ENCODE results near the gene PROX1. TPM values are rescaled to one million over a fixed set of nuclear protein-coding genes. Genes with fewer than 3 reads are reported as not detected.

The PROX1 gene
- total RNA-seq, 4 donors from 2014 or later = 1.9 to 3.2 (median 2.5) TPM

DNA sequence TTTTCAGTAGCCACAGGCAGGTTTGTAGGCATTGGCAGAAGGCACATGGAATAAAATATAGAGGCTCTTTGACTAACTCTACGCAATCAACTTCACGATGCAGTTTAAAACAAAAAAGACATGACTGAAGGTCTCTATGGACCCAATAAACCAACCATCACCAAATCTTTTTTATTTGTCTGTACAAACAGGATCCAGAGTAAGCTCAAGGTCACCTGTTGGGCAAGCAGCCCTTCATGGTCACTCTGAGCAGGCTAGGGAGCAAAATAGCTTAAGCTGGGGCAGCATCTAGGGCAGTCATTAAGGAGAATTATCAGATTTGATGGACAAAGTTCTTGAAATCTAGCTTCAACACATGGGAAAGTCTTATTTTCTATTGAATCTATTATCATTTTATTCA lies 26.8 kb upstream of the PROX1 start:
- Histone ChIP-seq H3K27ac (no peak overlapping the region), H3K27me3 (peaks cover 21% of the 10 kb centered on the region), H3K4me1 (no peaks in the 10 kb centered on the region), H3K4me3 (no peak overlapping the region), H3K36me3 (no peaks in the 10 kb centered on the region), H3K9me3 (peaks cover 0 to 4% (median 0%) of the 10 kb centered on the region in 3 donors)
- no peak for ATAC-seq
- WGBS, 2 donors (ENCODE audit: low coverage in 1 of 2) = 87 to 100% methylated on average over 2 of the region's 2 CpGs
- no peak for TF ChIP-seq EP300 (IDR thresholded peaks at IDR 0.05)
- TF ChIP-seq POLR2A (IDR thresholded peaks at IDR 0.05) = no peak
- TF ChIP-seq, protein P1, sequence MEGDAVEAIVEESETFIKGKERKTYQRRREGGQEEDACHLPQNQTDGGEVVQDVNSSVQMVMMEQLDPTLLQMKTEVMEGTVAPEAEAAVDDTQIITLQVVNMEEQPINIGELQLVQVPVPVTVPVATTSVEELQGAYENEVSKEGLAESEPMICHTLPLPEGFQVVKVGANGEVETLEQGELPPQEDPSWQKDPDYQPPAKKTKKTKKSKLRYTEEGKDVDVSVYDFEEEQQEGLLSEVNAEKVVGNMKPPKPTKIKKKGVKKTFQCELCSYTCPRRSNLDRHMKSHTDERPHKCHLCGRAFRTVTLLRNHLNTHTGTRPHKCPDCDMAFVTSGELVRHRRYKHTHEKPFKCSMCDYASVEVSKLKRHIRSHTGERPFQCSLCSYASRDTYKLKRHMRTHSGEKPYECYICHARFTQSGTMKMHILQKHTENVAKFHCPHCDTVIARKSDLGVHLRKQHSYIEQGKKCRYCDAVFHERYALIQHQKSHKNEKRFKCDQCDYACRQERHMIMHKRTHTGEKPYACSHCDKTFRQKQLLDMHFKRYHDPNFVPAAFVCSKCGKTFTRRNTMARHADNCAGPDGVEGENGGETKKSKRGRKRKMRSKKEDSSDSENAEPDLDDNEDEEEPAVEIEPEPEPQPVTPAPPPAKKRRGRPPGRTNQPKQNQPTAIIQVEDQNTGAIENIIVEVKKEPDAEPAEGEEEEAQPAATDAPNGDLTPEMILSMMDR (IDR thresholded peaks at IDR 0.05) = no peak
- TF ChIP-seq POLR2AphosphoS5 (IDR thresholded peaks at IDR 0.05) = no peak

DNA sequence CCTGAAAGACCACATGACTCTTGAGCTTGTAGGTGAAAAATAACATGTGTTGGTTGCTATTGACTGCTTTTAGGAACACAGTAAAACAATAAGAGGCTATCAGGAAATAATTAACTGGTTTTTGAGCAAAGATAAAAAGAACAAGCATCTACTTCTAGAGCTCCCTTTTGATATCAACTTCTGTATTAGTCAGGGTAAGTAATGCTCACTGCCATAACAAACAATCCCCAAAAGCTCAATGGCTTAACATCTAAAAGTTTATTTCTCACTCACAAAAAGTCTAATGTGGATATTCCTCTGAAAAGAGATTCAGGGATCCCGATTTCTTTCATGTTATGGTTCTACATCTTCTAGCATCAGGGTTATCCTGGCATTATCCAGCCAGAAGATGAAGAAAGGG lies 25.3 kb upstream of the PROX1 start:
- Histone ChIP-seq H3K36me3 (no peaks in the 10 kb centered on the region), H3K27me3 (peaks cover 21% of the 10 kb centered on the region), H3K4me1 (no peaks in the 10 kb centered on the region), H3K27ac (no peak overlapping the region), H3K9me3 (peaks cover 0 to 4% (median 0%) of the 10 kb centered on the region in 3 donors), H3K4me3 (no peak overlapping the region)
- 77 to 100% methylated on average over 1 of the region's 1 CpG for WGBS, 2 donors (ENCODE audit: low coverage in 1 of 2)
- no peak for ATAC-seq
- no peak for TF ChIP-seq EP300 (IDR thresholded peaks at IDR 0.05)

DNA sequence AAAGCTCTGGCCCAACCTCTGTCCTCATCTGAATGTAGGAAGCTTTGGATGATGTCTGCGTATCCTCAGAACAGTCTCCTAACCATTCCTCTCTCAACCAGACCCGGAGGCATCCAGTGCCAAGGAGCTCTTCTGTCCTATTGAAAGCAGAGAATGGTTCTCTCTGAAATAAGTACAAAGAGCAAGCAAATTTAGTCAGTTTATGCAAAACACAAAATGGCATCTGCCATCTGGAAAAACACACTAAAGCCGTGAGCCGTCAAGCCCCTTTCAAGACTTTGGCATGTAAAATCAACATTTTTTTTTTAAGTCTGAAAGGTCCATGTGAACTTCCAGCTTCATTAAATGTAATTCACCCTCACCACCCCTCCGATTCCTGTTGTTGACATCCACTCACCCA lies 21.7 kb upstream of the PROX1 start:
- peaks cover 15% of the 10 kb centered on the region for H3K27me3 ChIP-seq
- H3K4me1 ChIP-seq = no peaks in the 10 kb centered on the region
- no peak for TF ChIP-seq EP300 (IDR thresholded peaks at IDR 0.05)
- TF ChIP-seq POLR2AphosphoS5 (IDR thresholded peaks at IDR 0.05) = no peak
- no peak for TF ChIP-seq POLR2A (IDR thresholded peaks at IDR 0.05)
- TF ChIP-seq, protein P1 (IDR thresholded peaks at IDR 0.05) = no peak
- no peaks in the 10 kb centered on the region for H3K36me3 ChIP-seq
- 33 to 74% methylated on average over 3 to 5 of the region's 5 CpGs for WGBS, 2 donors (ENCODE audit: low coverage in 1 of 2)
- H3K9me3 ChIP-seq = peaks cover 0 to 4% (median 0%) of the 10 kb centered on the region in 3 donors
- no peak overlapping the region for H3K4me3 ChIP-seq
- no peak for ATAC-seq
- H3K27ac ChIP-seq = no peak overlapping the region

DNA sequence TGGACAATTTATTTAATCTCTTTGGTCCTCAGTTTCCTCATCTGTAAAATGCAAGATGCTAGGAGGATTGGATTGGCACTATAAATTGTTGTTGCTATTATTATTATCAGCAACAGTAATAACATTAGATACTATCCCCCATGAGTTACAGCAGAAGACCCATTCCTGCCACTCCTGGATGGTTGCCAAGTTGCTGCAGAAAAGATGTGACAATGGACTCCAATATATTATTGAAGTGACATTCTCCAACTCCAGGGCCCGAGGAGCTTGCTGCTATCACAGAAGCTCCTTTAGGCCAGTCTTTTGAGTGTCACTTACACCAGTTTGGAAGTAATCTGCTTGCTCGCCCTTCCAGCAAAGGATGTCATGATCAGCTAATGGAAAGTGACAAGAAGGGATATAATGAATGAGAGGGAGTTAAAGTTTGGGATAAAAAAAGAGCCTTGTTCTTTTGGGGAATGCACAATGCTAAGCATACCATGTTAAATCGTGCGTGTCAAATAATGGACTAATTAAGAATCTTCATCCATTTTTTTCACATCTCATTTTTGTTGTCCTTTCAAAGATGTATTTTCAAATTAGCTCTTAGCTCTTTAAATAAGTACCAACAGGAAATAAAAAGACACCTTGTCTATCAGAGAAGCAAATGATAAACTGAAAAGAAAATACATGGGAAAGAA lies 19.5 kb upstream of the PROX1 start:
- H3K27me3 ChIP-seq = peaks cover 15% of the 10 kb centered on the region
- ATAC-seq = no peak
- no peak overlapping the region for H3K27ac ChIP-seq
- H3K36me3 ChIP-seq = no peaks in the 10 kb centered on the region
- H3K9me3 ChIP-seq = no peaks in the 10 kb centered on the region
- H3K4me3 ChIP-seq = no peak overlapping the region
- TF ChIP-seq, protein P1 (IDR thresholded peaks at IDR 0.05) = no peak
- TF ChIP-seq POLR2AphosphoS5 (IDR thresholded peaks at IDR 0.05) = no peak
- no peak for TF ChIP-seq EP300 (IDR thresholded peaks at IDR 0.05)
- TF ChIP-seq POLR2A (IDR thresholded peaks at IDR 0.05) = no peak
- 69 to 81% methylated on average over 2 to 4 of the region's 4 CpGs for WGBS, 2 donors (ENCODE audit: low coverage in 1 of 2)
- no peaks in the 10 kb centered on the region for H3K4me1 ChIP-seq

DNA sequence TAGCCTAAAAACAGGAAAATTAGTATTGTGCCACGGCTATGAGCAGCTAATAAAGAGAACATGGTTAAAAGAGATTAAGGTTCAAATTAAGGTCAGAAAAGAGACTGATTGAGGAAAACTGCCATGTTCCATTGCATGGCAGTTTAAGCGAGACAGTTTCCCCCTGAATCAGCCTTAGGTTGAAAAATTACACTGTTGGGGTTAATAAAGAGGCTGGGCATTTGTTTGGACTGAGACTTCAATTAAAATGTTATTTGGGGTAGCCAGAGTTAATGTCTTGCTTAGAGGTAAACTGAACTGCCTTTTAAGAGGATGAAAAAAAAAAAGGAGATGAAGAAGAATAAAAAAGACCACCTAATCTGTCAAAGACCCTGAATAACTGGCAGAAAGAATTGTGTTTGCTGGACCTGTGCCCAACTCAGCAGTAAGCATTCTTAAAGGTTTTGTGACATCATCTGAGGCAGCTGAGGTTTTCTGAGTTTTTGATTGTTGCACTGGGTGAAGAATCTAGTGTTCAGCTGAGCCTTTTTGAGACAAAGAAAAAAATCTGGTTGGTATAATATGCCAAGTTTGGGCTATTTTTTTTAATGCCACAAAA lies 17.7 kb upstream of the PROX1 start:
- Histone ChIP-seq H3K4me3 (no peak overlapping the region), H3K36me3 (no peaks in the 10 kb centered on the region), H3K4me1 (no peaks in the 10 kb centered on the region), H3K27ac (no peak overlapping the region), H3K27me3 (peaks cover 10% of the 10 kb centered on the region), H3K9me3 (no peaks in the 10 kb centered on the region)
- 28% methylated on average over 2 of the region's 2 CpGs; no CpG with 5 or more reads in 1 of the 2 donors for WGBS, 2 donors (ENCODE audit: low coverage in 1 of 2)
- TF ChIP-seq, protein P1 (IDR thresholded peaks at IDR 0.05) = no peak
- TF ChIP-seq EP300 (IDR thresholded peaks at IDR 0.05) = no peak
- no peak for TF ChIP-seq POLR2A (IDR thresholded peaks at IDR 0.05)
- no peak for TF ChIP-seq POLR2AphosphoS5 (IDR thresholded peaks at IDR 0.05)
- ATAC-seq = no peak
